Astrocyte of the spinal cord (primary cell): ENCODE results near the gene GGCX.

Experiments
- DNase-seq: peaks from one replicate; pipeline ENCODE4 v3.0.0; 2011; ENCODE audit warnings: low read depth, low spot score
- H3K4me3 ChIP-seq: 2 replicates; pipeline ENCODE4 v1.5.1; 2011; ENCODE audit warnings: low read depth, mild to moderate bottlenecking, low read length, moderate library complexity
- CTCF ChIP-seq: IDR thresholded peaks from 2 replicates; pipeline ENCODE4 v1.5.1; 2012; ENCODE audit warnings: low read depth, mild to moderate bottlenecking, low read length, inconsistent platforms
- in situ Hi-C: cut with HindIII; loops from 2 replicates; pipeline ENCODE4 v1.10.0; 2017; ENCODE audit warnings: low sequenced_read_pairs

The GGCX gene

GRCh38 chr2:85553184-85553583 lies 8.1 kb downstream of the GGCX start:
- no peak for DNase-seq
- in situ Hi-C loops = no loop called here
- H3K4me3 ChIP-seq = no peak overlapping the region
- no peak for TF ChIP-seq CTCF

- no peak overlapping the region for H3K4me3 ChIP-seq
- in situ Hi-C loops = no loop called here
- peak; percentile 78 for DNase-seq
- peak; percentile 93 for TF ChIP-seq CTCF
Measured at GRCh38 chr2:85551698-85552678, 9.3 kb downstream of the GGCX start.

- H3K4me3 ChIP-seq = no peak overlapping the region
- no peak for DNase-seq
- no peak for TF ChIP-seq CTCF
- in situ Hi-C loops = no loop called here
Measured at GRCh38 chr2:85550486-85550885, 10.8 kb downstream of the GGCX start.

DNA sequence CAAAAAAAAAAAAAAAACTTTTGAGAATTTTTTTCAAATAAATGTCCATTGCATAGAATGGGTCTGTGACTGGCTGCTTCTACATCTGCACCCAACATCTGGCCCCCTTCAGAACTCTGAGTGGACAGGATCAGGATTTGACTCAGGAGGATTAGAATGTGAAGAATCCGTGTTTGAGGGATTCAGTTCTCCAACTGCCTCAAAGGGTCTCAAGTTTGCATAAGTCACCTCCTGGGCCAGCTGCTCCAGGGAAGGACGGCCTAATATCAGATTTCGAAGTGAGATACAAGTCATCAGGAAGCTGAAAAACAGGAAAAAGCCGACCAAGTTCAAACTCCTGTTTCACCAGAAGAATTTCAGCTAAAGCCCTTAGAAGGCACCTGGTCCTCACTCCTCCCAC lies 11.5 kb downstream of the GGCX start:
- no peak for TF ChIP-seq CTCF
- peak; percentile 89 for DNase-seq
- in situ Hi-C loops = loop anchor here (25.0 kb wide), 1 partner anchor 138 kb away; the partner anchor contains the start of genes CAPG and SH2D6
- no peak overlapping the region for H3K4me3 ChIP-seq

DNA sequence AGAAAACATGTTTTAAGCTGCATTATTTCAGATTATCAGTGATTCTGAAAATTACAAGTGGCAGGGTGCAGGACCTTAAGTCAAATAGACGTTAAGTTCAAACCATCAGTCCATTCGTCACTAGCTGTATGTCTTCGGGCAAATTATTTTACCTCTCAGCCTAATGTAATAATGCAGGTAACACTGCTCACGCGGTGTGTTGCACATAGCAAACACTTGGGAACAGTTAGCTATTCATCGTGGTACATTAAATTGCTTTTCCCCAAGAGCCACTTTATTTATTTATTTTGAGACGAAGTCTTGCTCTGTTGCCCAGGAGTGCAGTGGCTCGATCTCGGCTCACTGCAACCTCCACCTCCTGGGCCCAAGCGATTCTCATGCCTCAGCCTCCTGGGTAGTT lies 12.2 kb downstream of the GGCX start:
- in situ Hi-C loops = loop anchor here (25.0 kb wide), 1 partner anchor 137 kb away; the partner anchor contains the start of genes CAPG and SH2D6
- no peak overlapping the region for H3K4me3 ChIP-seq

DNA sequence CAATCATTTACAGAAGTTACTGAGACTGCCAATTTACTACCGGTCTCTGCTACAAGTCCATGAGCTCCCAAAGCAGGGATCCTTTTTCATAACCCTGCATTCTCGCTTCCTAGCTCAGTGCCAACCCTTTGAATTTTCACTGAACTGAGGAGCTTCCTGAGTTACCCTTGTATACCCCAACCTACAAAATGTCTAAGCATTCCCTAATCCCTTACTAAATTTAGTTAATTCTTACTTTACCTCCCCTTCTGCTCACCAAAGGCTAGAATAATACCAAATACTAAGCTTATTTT lies 12.7 kb downstream of the GGCX start:
- TF ChIP-seq CTCF = no peak
- in situ Hi-C loops = loop anchor here (25.0 kb wide), 1 partner anchor 136 kb away; the partner anchor contains the start of genes CAPG and SH2D6
- no peak overlapping the region for H3K4me3 ChIP-seq
- DNase-seq = no peak

More for the DNA sequence above, 12.2 kb downstream of the GGCX start:
- no peak for DNase-seq
- no peak for TF ChIP-seq CTCF
